ENCODE data around the gene GPR176. TPM values are rescaled to one million over a fixed set of nuclear protein-coding genes. Genes with fewer than 3 reads are reported as not detected.

GPR176 gene
- total RNA-seq, 4 donors from 2014 or later, result 0.53 to 6.2 (median 3.0) TPM

GRCh38 chr15:39803016-39803415 lies 117.0 kb downstream of the GPR176 start:
- TF ChIP-seq POLR2A (IDR thresholded peaks at IDR 0.05), result no peak
- intact Hi-C loops (cut with DNase I; ENCODE audit: low total_unique reads), result no loop called here
- DNase-seq (ENCODE audit: low spot score in 2 of 2), result no peak
- no peak overlapping the region for H3K4me3 ChIP-seq (ENCODE audit: low read depth, poor library complexity, severe bottlenecking)
- WGBS, 2 donors, result 92 to 93% methylated on average over 4 of the region's 4 CpGs

GRCh38 chr15:39801641-39802309 lies 118.3 kb downstream of the GPR176 start:
- 90 to 91% methylated on average over 19 of the region's 19 CpGs for WGBS, 2 donors
- TF ChIP-seq POLR2A (IDR thresholded peaks at IDR 0.05) (no peak), CTCF (IDR thresholded peaks at IDR 0.05) (no peak)
- intact Hi-C loops (cut with DNase I; ENCODE audit: low total_unique reads), result no loop called here
- no peak for DNase-seq (ENCODE audit: low spot score in 2 of 2)
- H3K4me3 ChIP-seq (ENCODE audit: low read depth, poor library complexity, severe bottlenecking), result no peak overlapping the region

GRCh38 chr15:39799552-39800011 lies 120.5 kb downstream of the GPR176 start:
- H3K4me3 ChIP-seq (ENCODE audit: low read depth, poor library complexity, severe bottlenecking), result no peak overlapping the region
- TF ChIP-seq CTCF (IDR thresholded peaks at IDR 0.05) (no peak), POLR2A (IDR thresholded peaks at IDR 0.05) (no peak)
- no peak for DNase-seq (ENCODE audit: low spot score in 2 of 2)
- intact Hi-C loops (cut with DNase I; ENCODE audit: low total_unique reads), result no loop called here
- 71 to 76% methylated on average over 6 of the region's 6 CpGs for WGBS, 2 donors

GRCh38 chr15:39798382-39798781 lies 121.7 kb downstream of the GPR176 start:
- WGBS, 2 donors, result 83 to 88% methylated on average over 6 of the region's 6 CpGs
- DNase-seq (ENCODE audit: low spot score in 2 of 2), result no peak
- TF ChIP-seq POLR2A (IDR thresholded peaks at IDR 0.05) (no peak), CTCF (IDR thresholded peaks at IDR 0.05) (no peak)
- intact Hi-C loops (cut with DNase I; ENCODE audit: low total_unique reads), result no loop called here
- no peak overlapping the region for H3K4me3 ChIP-seq (ENCODE audit: low read depth, poor library complexity, severe bottlenecking)

- intact Hi-C loops (cut with DNase I; ENCODE audit: low total_unique reads), result no loop called here
- WGBS, 2 donors, result 81 to 82% methylated on average over 6 of the region's 6 CpGs
- no peak for DNase-seq (ENCODE audit: low spot score in 2 of 2)
- no peak for TF ChIP-seq CTCF (IDR thresholded peaks at IDR 0.05)
- TF ChIP-seq POLR2A (IDR thresholded peaks at IDR 0.05), result no peak
- no peak overlapping the region for H3K4me3 ChIP-seq (ENCODE audit: low read depth, poor library complexity, severe bottlenecking)
These were observed 122.7 kb downstream of the GPR176 start for GRCh38 chr15:39797407-39797806.

- 57 to 61% methylated on average over 5 of the region's 5 CpGs for WGBS, 2 donors
- intact Hi-C loops (cut with DNase I; ENCODE audit: low total_unique reads), result no loop called here
These were observed 123.5 kb downstream of the GPR176 start for GRCh38 chr15:39796601-39797000.

More at GRCh38 chr15:39796601-39797000, 123.5 kb downstream of the GPR176 start:
- DNase-seq (ENCODE audit: low spot score in 2 of 2), result no peak
- no peak overlapping the region for H3K4me3 ChIP-seq (ENCODE audit: low read depth, poor library complexity, severe bottlenecking)
- no peak for TF ChIP-seq CTCF (IDR thresholded peaks at IDR 0.05)
- no peak for TF ChIP-seq POLR2A (IDR thresholded peaks at IDR 0.05)
